DND-41 (cell line): Measurements from ENCODE around the gene SLC5A8.

Experiments used
- ATAC-seq: fragments of 200-7000 bp; cut with Tn5 transposase; 3 replicates; pipeline ENCODE4 v1.9.1; 2021; ENCODE audit warnings: low read depth; ENCODE audit not compliant: insufficient read depth
- DNase-seq: peaks from one replicate; pipeline ENCODE4 v3.0.0-alpha.2; 2020
- H2AFZ ChIP-seq: 2 replicates; pipeline ENCODE4 v1.6.0; 2012; ENCODE audit warnings: low read depth, low read length
- H3K27ac ChIP-seq: 2 replicates; pipeline ENCODE4 v1.5.1; 2012; ENCODE audit warnings: low read length, inconsistent platforms
- H3K27me3 ChIP-seq: fragments of 200-600 bp; sonication (generic); 2 replicates; pipeline ENCODE4 v1.6.0; 2012; ENCODE audit warnings: low read length, mild to moderate bottlenecking, inconsistent platforms; ENCODE audit not compliant: insufficient read depth, poor library complexity
- H3K36me3 ChIP-seq: 2 replicates; pipeline ENCODE4 v1.5.1; 2012; ENCODE audit warnings: low read length, inconsistent platforms; ENCODE audit not compliant: insufficient read depth
- H3K4me1 ChIP-seq: 2 replicates; pipeline ENCODE4 v1.5.1; 2012; ENCODE audit warnings: mild to moderate bottlenecking, low read length; ENCODE audit not compliant: insufficient read depth
- H3K4me2 ChIP-seq: 2 replicates; pipeline ENCODE4 v1.6.0; 2012; ENCODE audit warnings: mild to moderate bottlenecking, moderate library complexity, low read length, inconsistent platforms; ENCODE audit not compliant: insufficient read depth
- H3K4me3 ChIP-seq, 2 experiments: fragments of 200-600 bp in 1 of 2; shearing (Covaris generic) in 1 of 2; 2 replicates each; pipeline ENCODE4 v1.5.1; 2012 to 2016; ENCODE audit warnings: inconsistent platforms in 2 of 2, low read length in 2 of 2, mild to moderate bottlenecking in 2 of 2, low read depth in 1 of 2, moderate library complexity in 1 of 2
- H3K79me2 ChIP-seq: 2 replicates; pipeline ENCODE4 v1.6.0; 2012; ENCODE audit warnings: low read length, inconsistent platforms; ENCODE audit not compliant: insufficient read depth
- H3K9ac ChIP-seq: 2 replicates; pipeline ENCODE4 v1.6.0; 2012; ENCODE audit warnings: low read depth, mild to moderate bottlenecking, inconsistent platforms, low read length, moderate library complexity
- H3K9me3 ChIP-seq: 2 replicates; pipeline ENCODE4 v1.5.1; 2012; ENCODE audit warnings: low read length, moderate library complexity, mild to moderate bottlenecking, inconsistent platforms; ENCODE audit not compliant: insufficient read depth, severe bottlenecking
- H4K20me1 ChIP-seq: 2 replicates; pipeline ENCODE4 v1.6.0; 2012; ENCODE audit warnings: low read length; ENCODE audit not compliant: insufficient read depth
- CTCF ChIP-seq: IDR thresholded peaks from 2 replicates; pipeline ENCODE4 v1.5.1; 2012; ENCODE audit warnings: borderline replicate concordance, low read length, moderate library complexity, mild to moderate bottlenecking; ENCODE audit not compliant: poor library complexity, severe bottlenecking; ENCODE audit errors: extremely low read depth
- EZH2 ChIP-seq: IDR thresholded peaks from 3 replicates; pipeline ENCODE4 v1.6.1; 2012; ENCODE audit warnings: borderline replicate concordance, low read depth, mild to moderate bottlenecking, moderate library complexity, low read length, inconsistent platforms; ENCODE audit not compliant: severe bottlenecking

Gene SLC5A8

GRCh38 chr12:101110866-101111265 lies 99.2 kb downstream of the SLC5A8 start:
- Histone ChIP-seq H3K36me3 (no peaks in the 10 kb centered on the region), H3K4me1 (no peaks in the 10 kb centered on the region), H4K20me1 (no peaks in the 10 kb centered on the region), H2AFZ (no peak overlapping the region), H3K79me2 (no peaks in the 10 kb centered on the region), H3K4me2 (no peak overlapping the region), H3K9me3 (no peaks in the 10 kb centered on the region), H3K9ac (no peak overlapping the region), H3K27me3 (no peaks in the 10 kb centered on the region), H3K27ac (no peak overlapping the region), H3K4me3 (no peak overlapping the region)
- TF ChIP-seq CTCF (no peak), EZH2 (no peak)
- ATAC-seq (no peak), DNase-seq (no peak)

- Histone ChIP-seq H3K4me3 (no peak overlapping the region), H3K9me3 (no peaks in the 10 kb centered on the region), H3K9ac (no peak overlapping the region), H3K79me2 (no peaks in the 10 kb centered on the region), H4K20me1 (no peaks in the 10 kb centered on the region), H3K36me3 (no peaks in the 10 kb centered on the region), H3K4me2 (no peak overlapping the region), H3K27me3 (no peaks in the 10 kb centered on the region), H3K4me1 (no peaks in the 10 kb centered on the region), H3K27ac (no peak overlapping the region), H2AFZ (no peak overlapping the region)
- ATAC-seq (no peak), DNase-seq (no peak)
- TF ChIP-seq CTCF (no peak), EZH2 (no peak)
These were observed 101.9 kb downstream of the SLC5A8 start for GRCh38 chr12:101108130-101108529.

- H3K4me1 ChIP-seq: no peaks in the 10 kb centered on the region
- H3K27ac ChIP-seq: no peak overlapping the region
- H3K9me3 ChIP-seq: no peaks in the 10 kb centered on the region
- H2AFZ ChIP-seq: no peak overlapping the region
- H3K36me3 ChIP-seq: no peaks in the 10 kb centered on the region
- DNase-seq (no peak), ATAC-seq (no peak)
- no peak overlapping the region for H3K4me2 ChIP-seq
- no peak for TF ChIP-seq EZH2
- TF ChIP-seq CTCF: no peak
- H3K9ac ChIP-seq: no peak overlapping the region
- H3K79me2 ChIP-seq: no peaks in the 10 kb centered on the region
- H3K4me3 ChIP-seq: no peak overlapping the region
- H4K20me1 ChIP-seq: no peaks in the 10 kb centered on the region
- no peaks in the 10 kb centered on the region for H3K27me3 ChIP-seq
These were observed 102.8 kb downstream of the SLC5A8 start for GRCh38 chr12:101107032-101107763.
